GM18502 (cell line): Measurements from ENCODE around the gene OTULIN.

ENCODE experiments used
- ATAC-seq: cut with Tn5 transposase; IDR thresholded peaks from one replicate; pipeline ENCODE4 v1.9.1; 2021; ENCODE audit warnings: mild to moderate bottlenecking; ENCODE audit not compliant: unreplicated experiment, poor library complexity

OTULIN gene

GRCh38 chr5:14716755-14717752 is 52.5 kb downstream of the OTULIN start:
- no peak for ATAC-seq

GRCh38 chr5:14718778-14719177 is 54.3 kb downstream of the OTULIN start:
- no peak for ATAC-seq

GRCh38 chr5:14720236-14720923 is 55.9 kb downstream of the OTULIN start:
- ATAC-seq: no peak

GRCh38 chr5:14721990-14722656 is 57.6 kb downstream of the OTULIN start:
- ATAC-seq: no peak

- ATAC-seq: no peak
Observed at GRCh38 chr5:14722923-14723322, 58.4 kb downstream of the OTULIN start.

- ATAC-seq: peak; percentile 39
Observed at GRCh38 chr5:14723701-14724132, 59.2 kb downstream of the OTULIN start.

- ATAC-seq: no peak
Observed at GRCh38 chr5:14724633-14725032, 60.1 kb downstream of the OTULIN start.

- no peak for ATAC-seq
Observed at GRCh38 chr5:14726066-14726838, 61.7 kb downstream of the OTULIN start.

- peak; percentile 73 for ATAC-seq
Observed at GRCh38 chr5:14727428-14727865, 62.9 kb downstream of the OTULIN start.

GRCh38 chr5:14727928-14728458 is 63.5 kb downstream of the OTULIN start:
- no peak for ATAC-seq

- no peak for ATAC-seq
Observed at GRCh38 chr5:14728459-14728938, 64.0 kb downstream of the OTULIN start.

GRCh38 chr5:14729448-14730385 is 65.2 kb downstream of the OTULIN start:
- ATAC-seq: no peak

GRCh38 chr5:14730466-14730865 is 65.9 kb downstream of the OTULIN start:
- ATAC-seq: no peak

GRCh38 chr5:14730881-14731280 is 66.4 kb downstream of the OTULIN start:
- ATAC-seq: no peak

- ATAC-seq: no peak
Observed at GRCh38 chr5:14732991-14733390, 68.5 kb downstream of the OTULIN start.

- ATAC-seq: no peak
Observed at GRCh38 chr5:14733661-14734060, 69.1 kb downstream of the OTULIN start.

GRCh38 chr5:14734396-14734795 is 69.9 kb downstream of the OTULIN start:
- no peak for ATAC-seq

- no peak for ATAC-seq
Observed at GRCh38 chr5:14735944-14736343, 71.4 kb downstream of the OTULIN start.
